Hepatocyte (in vitro differentiated cells): Measurements from ENCODE around the gene NRCAM.
"Not testable (repeated sequence)": the region's sequence is repeated elsewhere in the genome, so short reads cannot be mapped to it uniquely, and the experiment has no call there.

Source experiments
- EZH2phosphoT487 ChIP-seq: fragments of 200-600 bp; sonication (generic); IDR thresholded peaks from one replicate; pipeline ENCODE4 v1.6.1; 2018; ENCODE audit warnings: antibody characterized with exemption, mild to moderate bottlenecking, low read depth, moderate library complexity; ENCODE audit not compliant: unreplicated experiment, severe bottlenecking
- TF ChIP-seq, protein P1 (sequence below): fragments of 200-600 bp; sonication (generic); IDR thresholded peaks from 2 replicates; pipeline ENCODE4 v1.5.1; 2016; ENCODE audit warnings: antibody characterized with exemption, mild to moderate bottlenecking; ENCODE audit not compliant: poor library complexity

DNA sequence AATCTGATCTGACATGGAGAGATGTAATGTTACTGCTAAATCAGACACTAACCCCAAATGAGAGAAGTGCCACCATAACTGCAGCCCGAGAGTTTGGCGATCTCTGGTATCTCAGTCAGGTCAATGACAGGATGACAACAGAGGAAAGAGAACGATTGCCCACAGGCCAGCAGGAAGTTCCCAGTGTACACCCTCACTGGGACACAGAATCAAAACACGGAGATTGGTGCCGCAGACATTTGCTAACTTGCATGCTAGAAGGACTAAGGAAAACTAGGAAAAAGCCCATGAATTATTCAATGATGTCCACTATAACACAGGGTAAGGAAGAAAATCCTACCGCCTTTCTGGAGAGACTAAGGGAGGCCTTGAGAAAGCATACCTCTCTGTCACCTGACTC lies 115.8 kb downstream of the NRCAM start:
- TF ChIP-seq, protein P1, sequence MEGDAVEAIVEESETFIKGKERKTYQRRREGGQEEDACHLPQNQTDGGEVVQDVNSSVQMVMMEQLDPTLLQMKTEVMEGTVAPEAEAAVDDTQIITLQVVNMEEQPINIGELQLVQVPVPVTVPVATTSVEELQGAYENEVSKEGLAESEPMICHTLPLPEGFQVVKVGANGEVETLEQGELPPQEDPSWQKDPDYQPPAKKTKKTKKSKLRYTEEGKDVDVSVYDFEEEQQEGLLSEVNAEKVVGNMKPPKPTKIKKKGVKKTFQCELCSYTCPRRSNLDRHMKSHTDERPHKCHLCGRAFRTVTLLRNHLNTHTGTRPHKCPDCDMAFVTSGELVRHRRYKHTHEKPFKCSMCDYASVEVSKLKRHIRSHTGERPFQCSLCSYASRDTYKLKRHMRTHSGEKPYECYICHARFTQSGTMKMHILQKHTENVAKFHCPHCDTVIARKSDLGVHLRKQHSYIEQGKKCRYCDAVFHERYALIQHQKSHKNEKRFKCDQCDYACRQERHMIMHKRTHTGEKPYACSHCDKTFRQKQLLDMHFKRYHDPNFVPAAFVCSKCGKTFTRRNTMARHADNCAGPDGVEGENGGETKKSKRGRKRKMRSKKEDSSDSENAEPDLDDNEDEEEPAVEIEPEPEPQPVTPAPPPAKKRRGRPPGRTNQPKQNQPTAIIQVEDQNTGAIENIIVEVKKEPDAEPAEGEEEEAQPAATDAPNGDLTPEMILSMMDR: not testable (repeated sequence)
- TF ChIP-seq EZH2phosphoT487: not testable (repeated sequence)
